Tibial nerve (tissue), 3 donors: ENCODE measurements around the gene CNGB1.

Source experiments
- CTCF ChIP-seq, 5 experiments: fragments of 200-600 bp in 3 of 5; fragments of 450-650 bp in 2 of 5; sonication (generic) in 3 of 5; IDR thresholded peaks; one replicate each; pipeline ENCODE4 v1.5.1; 2016 to 2019; ENCODE audit warnings: antibody characterized with exemption in 5 of 5, mild to moderate bottlenecking in 3 of 5, moderate library complexity in 2 of 5
- POLR2A ChIP-seq, 2 donors: fragments of 450-650 bp; IDR thresholded peaks; one replicate each; pipeline ENCODE4 v1.6.1; 2017; ENCODE audit warnings: antibody characterized with exemption in 2 of 2, mild to moderate bottlenecking in 2 of 2, moderate library complexity in 2 of 2

GRCh38 chr16:57935904-57936303 lies 35.0 kb downstream of the CNGB1 start:
- TF ChIP-seq CTCF (IDR thresholded peaks at IDR 0.05) (no peak), POLR2A (IDR thresholded peaks at IDR 0.05) (no peak)
